Globus pallidus (tissue), 1 donor: ENCODE results near the gene MMP17.

Experiments
- DNase-seq: peaks from one replicate; pipeline ENCODE4 v3.0.0-alpha.2; 2015; ENCODE audit warnings: low spot score

MMP17 gene

GRCh38 chr12:131827961-131828534, at the start of gene MMP17:
MMP17 (plus strand) TSS chr12:131828393; CDS start chr12:131828495, 102 bp downstream.
- DNase-seq, result peak; percentile 10

GRCh38 chr12:131779027-131779426, 49.2 kb upstream of the MMP17 start:
- DNase-seq, result no peak

- DNase-seq, result no peak
These were observed 46.1 kb upstream of the MMP17 start for GRCh38 chr12:131782061-131782460.

GRCh38 chr12:131783915-131784541, 44.2 kb upstream of the MMP17 start:
- no peak for DNase-seq

GRCh38 chr12:131784909-131785762, 43.1 kb upstream of the MMP17 start:
- DNase-seq, result no peak

GRCh38 chr12:131785763-131786330, 42.3 kb upstream of the MMP17 start:
- no peak for DNase-seq

- DNase-seq, result no peak
These were observed 41.9 kb upstream of the MMP17 start for GRCh38 chr12:131786331-131786730.

- no peak for DNase-seq
These were observed 41.0 kb upstream of the MMP17 start for GRCh38 chr12:131787143-131787660.

GRCh38 chr12:131788070-131788469, 40.1 kb upstream of the MMP17 start:
- no peak for DNase-seq

- DNase-seq, result no peak
These were observed 38.6 kb upstream of the MMP17 start for GRCh38 chr12:131789638-131790037.

GRCh38 chr12:131793243-131794022, 34.8 kb upstream of the MMP17 start:
- peak; percentile 52 for DNase-seq

- no peak for DNase-seq
These were observed 34.1 kb upstream of the MMP17 start for GRCh38 chr12:131794061-131794460.

GRCh38 chr12:131794573-131794972, 33.6 kb upstream of the MMP17 start:
- no peak for DNase-seq

GRCh38 chr12:131795064-131795463, 33.1 kb upstream of the MMP17 start:
- DNase-seq, result peak; percentile 33

- no peak for DNase-seq
These were observed 32.3 kb upstream of the MMP17 start for GRCh38 chr12:131795690-131796410.

- no peak for DNase-seq
These were observed 31.8 kb upstream of the MMP17 start for GRCh38 chr12:131796411-131796736.

GRCh38 chr12:131796754-131797587, 31.2 kb upstream of the MMP17 start:
- DNase-seq, result no peak

- no peak for DNase-seq
These were observed 30.6 kb upstream of the MMP17 start for GRCh38 chr12:131797588-131797934.

- no peak for DNase-seq
These were observed 29.0 kb upstream of the MMP17 start for GRCh38 chr12:131799195-131799594.

GRCh38 chr12:131799828-131800593, 28.2 kb upstream of the MMP17 start:
- DNase-seq, result no peak
